Hepatic stellate cell (primary cell): ENCODE measurements around the gene EIF4G2.

Experiments used
- DNase-seq: peaks from one replicate; pipeline ENCODE4 v3.0.0; 2011; ENCODE audit warnings: low spot score

Gene EIF4G2

GRCh38 chr11:10808235-10808552 is 532 bp downstream of the EIF4G2 start:
- no peak for DNase-seq

GRCh38 chr11:10807493-10808234 is 1.1 kb downstream of the EIF4G2 start:
- DNase-seq, result peak; percentile 40

- no peak for DNase-seq
Measured at GRCh38 chr11:10806206-10806605, 2.5 kb downstream of the EIF4G2 start.

GRCh38 chr11:10805741-10806140 is 3.0 kb downstream of the EIF4G2 start:
- no peak for DNase-seq

GRCh38 chr11:10803676-10804075 is 5.0 kb downstream of the EIF4G2 start:
- no peak for DNase-seq

- DNase-seq, result no peak
Measured at GRCh38 chr11:10800292-10800691, 8.4 kb downstream of the EIF4G2 start.

GRCh38 chr11:10798330-10798928 is 10.3 kb downstream of the EIF4G2 start:
- no peak for DNase-seq

- DNase-seq, result no peak
Measured at GRCh38 chr11:10797531-10797930, 11.2 kb downstream of the EIF4G2 start.

GRCh38 chr11:10797001-10797400 is 11.7 kb downstream of the EIF4G2 start:
- DNase-seq, result no peak

GRCh38 chr11:10796191-10796590 is 12.5 kb downstream of the EIF4G2 start:
- DNase-seq, result no peak

- DNase-seq, result no peak
Measured at GRCh38 chr11:10793470-10794255, 15.1 kb downstream of the EIF4G2 start.

GRCh38 chr11:10792385-10793068 is 16.2 kb downstream of the EIF4G2 start:
- DNase-seq, result peak; percentile 75

- DNase-seq, result no peak
Measured at GRCh38 chr11:10786451-10786850, 22.3 kb downstream of the EIF4G2 start.

GRCh38 chr11:10785146-10785474 is 23.6 kb downstream of the EIF4G2 start:
- DNase-seq, result no peak

- DNase-seq, result no peak
Measured at GRCh38 chr11:10784232-10785145, 24.2 kb downstream of the EIF4G2 start.

- no peak for DNase-seq
Measured at GRCh38 chr11:10780040-10780439, 28.7 kb downstream of the EIF4G2 start.

GRCh38 chr11:10779086-10779485 is 29.6 kb downstream of the EIF4G2 start:
- DNase-seq, result no peak

GRCh38 chr11:10778217-10778970 is 30.3 kb downstream of the EIF4G2 start:
- DNase-seq, result peak; percentile 91

GRCh38 chr11:10777806-10778205 is 30.9 kb downstream of the EIF4G2 start:
- no peak for DNase-seq

GRCh38 chr11:10777393-10777793 is 31.3 kb downstream of the EIF4G2 start:
- DNase-seq, result no peak

- DNase-seq, result no peak
Measured at GRCh38 chr11:10774811-10775210, 33.9 kb downstream of the EIF4G2 start.
